ENCODE measurements around the gene NUMA1. TPM values are rescaled to one million over a fixed set of nuclear protein-coding genes. Genes with fewer than 3 reads are reported as not detected.
A peak's percentile ranks its signal among the peaks of the same experiment; 100 is the strongest.

The NUMA1 gene
- polyA plus RNA-seq, 3 donors: 251 to 339 (median 285) TPM

GRCh38 chr11:72112978-72113808, 32.9 kb upstream of the NUMA1 start:
- DNase-seq (ENCODE audit: extremely low read depth in 1 of 11, low read depth in 9 of 11, low spot score in 4 of 11): no peak

- peak; percentile 99 to 100 (median 100) for DNase-seq (ENCODE audit: extremely low read depth in 1 of 11, low read depth in 9 of 11, low spot score in 4 of 11)
These were observed 32.0 kb upstream of the NUMA1 start, which contains the start of gene ANAPC15 for GRCh38 chr11:72112143-72112977. Gene ANAPC15, minus strand, starts transcription at chr11:72112695. Its CDS starts 1,419 bp downstream, at chr11:72111276.

GRCh38 chr11:72111300-72112142, 31.2 kb upstream of the NUMA1 start:
- no peak for DNase-seq (ENCODE audit: extremely low read depth in 1 of 11, low read depth in 9 of 11, low spot score in 4 of 11)

- no peak for DNase-seq (ENCODE audit: extremely low read depth in 1 of 11, low read depth in 9 of 11, low spot score in 4 of 11)
These were observed 25.5 kb upstream of the NUMA1 start, which contains the start of gene TOMT for GRCh38 chr11:72105888-72106287. Gene TOMT, plus strand, starts transcription at chr11:72105924. Its CDS starts 28 bp downstream, at chr11:72105952.

GRCh38 chr11:72103754-72104167, 23.4 kb upstream of the NUMA1 start:
- DNase-seq (ENCODE audit: extremely low read depth in 1 of 11, low read depth in 9 of 11, low spot score in 4 of 11): no peak

GRCh38 chr11:72102946-72103753, 22.8 kb upstream of the NUMA1 start, which contains the start of gene LAMTOR1:
Gene LAMTOR1, minus strand, starts transcription at chr11:72103297. Its CDS starts 73 bp downstream, at chr11:72103224.
- DNase-seq (ENCODE audit: extremely low read depth in 1 of 11, low read depth in 9 of 11, low spot score in 4 of 11): peak; percentile 96 to 99 (median 99)

- DNase-seq (ENCODE audit: extremely low read depth in 1 of 11, low read depth in 9 of 11, low spot score in 4 of 11): no peak
These were observed 22.2 kb upstream of the NUMA1 start for GRCh38 chr11:72102631-72102945.

- DNase-seq (ENCODE audit: extremely low read depth in 1 of 11, low read depth in 9 of 11, low spot score in 4 of 11): no peak
These were observed 21.8 kb upstream of the NUMA1 start for GRCh38 chr11:72102162-72102561.

- no peak for DNase-seq (ENCODE audit: extremely low read depth in 1 of 11, low read depth in 9 of 11, low spot score in 4 of 11)
These were observed 20.1 kb upstream of the NUMA1 start for GRCh38 chr11:72100462-72100861.

GRCh38 chr11:72100009-72100408, 19.7 kb upstream of the NUMA1 start:
- DNase-seq (ENCODE audit: extremely low read depth in 1 of 11, low read depth in 9 of 11, low spot score in 4 of 11): no peak

- DNase-seq (ENCODE audit: extremely low read depth in 1 of 11, low read depth in 9 of 11, low spot score in 4 of 11): no peak
These were observed 18.4 kb upstream of the NUMA1 start for GRCh38 chr11:72098741-72099140.

GRCh38 chr11:72091292-72091691, 10.9 kb upstream of the NUMA1 start:
- peak in 7 of 11 donors; percentile 43 to 70 (median 58) for DNase-seq (ENCODE audit: extremely low read depth in 1 of 11, low read depth in 9 of 11, low spot score in 4 of 11)

GRCh38 chr11:72088076-72088808, 7.9 kb upstream of the NUMA1 start:
- DNase-seq (ENCODE audit: extremely low read depth in 1 of 11, low read depth in 9 of 11, low spot score in 4 of 11): no peak

GRCh38 chr11:72085621-72086351, 5.4 kb upstream of the NUMA1 start:
- no peak for DNase-seq (ENCODE audit: extremely low read depth in 1 of 11, low read depth in 9 of 11, low spot score in 4 of 11)

GRCh38 chr11:72084965-72085364, 4.6 kb upstream of the NUMA1 start:
- no peak for DNase-seq (ENCODE audit: extremely low read depth in 1 of 11, low read depth in 9 of 11, low spot score in 4 of 11)

- DNase-seq (ENCODE audit: extremely low read depth in 1 of 11, low read depth in 9 of 11, low spot score in 4 of 11): no peak
These were observed 3.7 kb upstream of the NUMA1 start for GRCh38 chr11:72084076-72084475.

GRCh38 chr11:72083414-72083813, 3.1 kb upstream of the NUMA1 start:
- no peak for DNase-seq (ENCODE audit: extremely low read depth in 1 of 11, low read depth in 9 of 11, low spot score in 4 of 11)
